ENCODE results near the gene ARFGEF2.

- TF ChIP-seq CTCF (conservative IDR thresholded peaks at IDR 0.05): no peak
- no peak for TF ChIP-seq EZH2 (IDR thresholded peaks at IDR 0.05; ENCODE audit: low read depth)
Observed at GRCh38 chr20:48962976-48963771, 41.7 kb downstream of the ARFGEF2 start.
